ENCODE measurements around the gene GP1BB. TPM values are rescaled to one million over a fixed set of nuclear protein-coding genes. Genes with fewer than 3 reads are reported as not detected.

The GP1BB gene
- total and polyA plus RNA-seq, 2 of the 13 experiments (the other 11 are each of a cell fraction or from before 2014, with no cell fraction given): not detected

GRCh38 chr22:19719488-19720021, 3.8 kb upstream of the GP1BB start:
- Histone ChIP-seq H3K4me3 (replicated peaks in 1 of 3; ENCODE audit: insufficient read depth in 1 of 3, low read depth in 2 of 3, low read length in 3 of 3) (no peak overlapping the region), H3K9me3 (ENCODE audit: low read length) (no peaks in the 10 kb centered on the region), H3K9ac (ENCODE audit: insufficient read depth, low read depth, low read length) (no peak overlapping the region), H3K4me1 (ENCODE audit: insufficient read depth, low read length) (peaks cover 35% of the 10 kb centered on the region), H4K20me1 (ENCODE audit: insufficient read depth, low read length) (peaks cover 8% of the 10 kb centered on the region; the same call in 1 of the 2 replicates), H3K27me3 (ENCODE audit: control insufficient read depth in 1 of 2, insufficient read depth in 2 of 2, low read length in 2 of 2) (peaks cover 26 to 89% of the 10 kb centered on the region in 2 experiments), H3K4me2 (ENCODE audit: low read depth, low read length) (no peak overlapping the region), H3K36me3 (replicated peaks in 1 of 2; ENCODE audit: control insufficient read depth in 1 of 2, insufficient read depth in 2 of 2, low read length in 2 of 2) (no peaks in the 10 kb centered on the region), H3K79me2 (ENCODE audit: insufficient read depth, low read length) (no peaks in the 10 kb centered on the region), H2AFZ (ENCODE audit: low read length) (no peak overlapping the region), H3K27ac (ENCODE audit: extremely low read length, insufficient read depth, low read length) (no peak overlapping the region)
- intact Hi-C loops (cut with micrococcal nuclease; ENCODE audit: unreplicated experiment) (no loop called here), in situ Hi-C loops (cut with HindIII; ENCODE audit: extremely low pct_ligation_motif_present, low pct_unique_long_range_greater_than_20kb) (loop anchor here (5.0 kb wide), 1 partner anchor 42 kb away; no protein-coding TSS in a partner anchor)
- BruUV-seq (replicated peaks): no TSS peak
- POLR2A ChIA-PET: no interaction called here
- ATAC-seq: no peak
- CTCF ChIA-PET (ENCODE audit: low intra/inter-chr PET ratio, low total read pairs): no interaction called here
- TF ChIP-seq ZC3H13 (CRISPR knock-in tag; IDR thresholded peaks at IDR 0.05): no peak
- no peak for TF ChIP-seq ASH2L (IDR thresholded peaks at IDR 0.05; ENCODE audit: insufficient read length, low read depth, low read length)
- no peak for TF ChIP-seq ATF4 (CRISPR knock-in tag; IDR thresholded peaks at IDR 0.05)
- TF ChIP-seq RFX5 (IDR thresholded peaks at IDR 0.05; ENCODE audit: low read depth, low read length): no peak
- no peak for TF ChIP-seq JUNB (CRISPR knock-in tag; IDR thresholded peaks at IDR 0.05; ENCODE audit: borderline replicate concordance)
- TF ChIP-seq KMT2B (CRISPR knock-in tag; IDR thresholded peaks at IDR 0.05): no peak
- TF ChIP-seq GTF3A (CRISPR knock-in tag; conservative IDR thresholded peaks at IDR 0.05): no peak
- TF ChIP-seq CREB1 (IDR thresholded peaks at IDR 0.05): no peak
- no peak for TF ChIP-seq CREB1 (CRISPR knock-in tag; IDR thresholded peaks at IDR 0.05)
- no peak for TF ChIP-seq TFE3 (CRISPR knock-in tag; IDR thresholded peaks at IDR 0.05)
- TF ChIP-seq BORCS8-MEF2B (CRISPR knock-in tag; IDR thresholded peaks at IDR 0.05): no peak
- no peak for TF ChIP-seq FOXP4 (CRISPR knock-in tag; IDR thresholded peaks at IDR 0.05)
- no peak for TF ChIP-seq ZNF317 (CRISPR knock-in tag; IDR thresholded peaks at IDR 0.05)
- DNase-seq (ENCODE audit: low spot score): no peak
- FAIRE-seq: no peak
- WGBS (ENCODE audit: low lambda C conversion rate): 51% methylated on average over 7 of the region's 12 CpGs

All from HepG2 (cell line).